ENCODE results near the gene MFGE8.

MFGE8 gene

GRCh38 chr15:88915354-88915753, 2.2 kb upstream of the MFGE8 start:
- no peak overlapping the region for H3K4me3 ChIP-seq (ENCODE audit: low read length)
- no peak overlapping the region for H3K9ac ChIP-seq (ENCODE audit: low read length)
- H3K9me3 ChIP-seq (ENCODE audit: control insufficient read depth, low read length), result no peaks in the 10 kb centered on the region
- DNase-seq (ENCODE audit: low read depth), result no peak
- H3K36me3 ChIP-seq (ENCODE audit: control insufficient read depth, insufficient read depth, low read length, severe bottlenecking), result no peaks in the 10 kb centered on the region
- H3K4me1 ChIP-seq (ENCODE audit: control insufficient read depth, insufficient read depth, low read length), result peaks cover 55% of the 10 kb centered on the region
- no peaks in the 10 kb centered on the region for H3K27me3 ChIP-seq (replicated peaks; ENCODE audit: control insufficient read depth, insufficient read depth, low read length)

DNA sequence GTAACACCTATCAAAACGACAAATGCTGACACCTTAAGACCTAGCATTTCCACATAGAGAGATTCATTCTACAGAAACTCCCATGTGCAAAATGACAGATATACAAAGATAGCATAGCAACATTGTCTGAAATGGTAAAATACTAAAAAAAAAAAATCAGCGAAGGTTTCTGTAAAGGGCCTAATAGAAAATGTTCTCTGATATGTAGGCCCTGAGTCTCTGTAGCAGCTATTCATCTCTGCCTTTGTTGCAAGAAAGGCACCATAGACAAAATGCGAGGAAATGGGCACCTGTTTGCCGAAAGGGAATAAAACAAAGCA, 631 bp upstream of the MFGE8 start:
- Histone ChIP-seq H3K4me3 (ENCODE audit: low read length) (peak overlapping the region; percentile 97), H3K27me3 (replicated peaks; ENCODE audit: control insufficient read depth, insufficient read depth, low read length) (no peaks in the 10 kb centered on the region)

GRCh38 chr15:88912500-88912921, 668 bp downstream of the MFGE8 start:
- DNase-seq (ENCODE audit: low read depth), result peak; percentile 76
- peak overlapping the region; percentile 97 for H3K4me3 ChIP-seq (ENCODE audit: low read length)
- H3K4me1 ChIP-seq (ENCODE audit: control insufficient read depth, insufficient read depth, low read length), result peaks cover 50% of the 10 kb centered on the region
- no peaks in the 10 kb centered on the region for H3K9me3 ChIP-seq (ENCODE audit: control insufficient read depth, low read length)
- H3K36me3 ChIP-seq (ENCODE audit: control insufficient read depth, insufficient read depth, low read length, severe bottlenecking), result peaks cover 24% of the 10 kb centered on the region
- H3K9ac ChIP-seq (ENCODE audit: low read length), result peak overlapping the region; percentile 100
- H3K27me3 ChIP-seq (replicated peaks; ENCODE audit: control insufficient read depth, insufficient read depth, low read length), result no peaks in the 10 kb centered on the region

More for the DNA sequence above, 631 bp upstream of the MFGE8 start:
- Histone ChIP-seq H3K36me3 (ENCODE audit: control insufficient read depth, insufficient read depth, low read length, severe bottlenecking) (peaks cover 13% of the 10 kb centered on the region), H3K9me3 (ENCODE audit: control insufficient read depth, low read length) (no peaks in the 10 kb centered on the region), H3K4me1 (ENCODE audit: control insufficient read depth, insufficient read depth, low read length) (peaks cover 60% of the 10 kb centered on the region), H3K9ac (ENCODE audit: low read length) (peak overlapping the region; percentile 100)
- no peak for DNase-seq (ENCODE audit: low read depth)

- no peaks in the 10 kb centered on the region for H3K27me3 ChIP-seq (replicated peaks; ENCODE audit: control insufficient read depth, insufficient read depth, low read length)
- H3K9ac ChIP-seq (ENCODE audit: low read length), result peak overlapping the region; percentile 100
- peak; percentile 66 for DNase-seq (ENCODE audit: low read depth)
- H3K9me3 ChIP-seq (ENCODE audit: control insufficient read depth, low read length), result no peaks in the 10 kb centered on the region
- H3K4me3 ChIP-seq (ENCODE audit: low read length), result peak overlapping the region; percentile 97
- H3K4me1 ChIP-seq (ENCODE audit: control insufficient read depth, insufficient read depth, low read length), result peaks cover 49% of the 10 kb centered on the region
- H3K36me3 ChIP-seq (ENCODE audit: control insufficient read depth, insufficient read depth, low read length, severe bottlenecking), result peaks cover 32% of the 10 kb centered on the region
These were observed 1.4 kb downstream of the MFGE8 start for GRCh38 chr15:88911766-88912118.

DNA sequence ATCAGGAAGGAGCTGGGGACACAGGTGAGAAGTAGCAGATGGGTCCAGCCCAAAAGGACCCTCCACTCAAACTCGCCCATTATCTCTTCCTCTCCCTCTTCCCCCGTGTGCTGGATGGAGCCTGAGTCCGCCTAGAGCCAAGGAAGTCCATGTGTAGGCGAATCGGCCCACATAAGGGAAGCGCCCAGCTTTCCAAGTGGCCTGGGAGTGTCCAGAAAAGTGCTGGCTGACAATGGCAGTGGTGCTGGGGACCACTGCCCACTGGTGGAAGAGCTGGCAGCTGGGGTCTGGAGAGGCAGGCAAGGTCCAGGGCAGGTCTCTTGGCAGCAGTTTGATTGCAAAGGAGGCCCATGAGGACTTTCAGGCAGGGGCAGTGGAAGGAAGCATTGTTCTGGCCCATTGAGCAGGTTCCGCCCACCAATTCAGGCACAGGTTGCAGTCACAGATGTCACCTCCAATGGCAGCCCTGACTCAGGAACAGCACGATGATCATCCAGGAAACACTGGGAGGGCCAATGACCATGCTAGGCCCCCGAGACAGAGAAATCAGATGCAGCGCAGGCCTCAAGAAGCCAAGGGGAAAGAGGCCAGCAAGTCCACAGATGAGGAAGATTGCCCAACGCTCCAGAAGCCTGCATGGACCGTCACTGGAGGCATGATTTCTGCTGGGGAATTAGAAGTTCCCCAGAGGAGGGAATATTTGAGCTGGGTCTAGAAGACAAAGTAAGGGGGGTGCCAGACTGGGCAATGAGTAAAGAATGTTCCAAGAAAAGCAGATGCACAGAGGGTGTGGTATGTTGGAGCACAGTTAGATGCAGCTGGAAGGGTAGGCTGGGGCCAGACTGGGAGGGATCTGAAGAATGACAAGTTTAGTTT, 3.0 kb downstream of the MFGE8 start:
- Histone ChIP-seq H3K4me3 (ENCODE audit: low read length) (peak overlapping the region; percentile 97), H3K36me3 (ENCODE audit: control insufficient read depth, insufficient read depth, low read length, severe bottlenecking) (peaks cover 47% of the 10 kb centered on the region), H3K27me3 (replicated peaks; ENCODE audit: control insufficient read depth, insufficient read depth, low read length) (no peaks in the 10 kb centered on the region), H3K9ac (ENCODE audit: low read length) (peak overlapping the region; percentile 100), H3K4me1 (ENCODE audit: control insufficient read depth, insufficient read depth, low read length) (peaks cover 53% of the 10 kb centered on the region), H3K9me3 (ENCODE audit: control insufficient read depth, low read length) (no peaks in the 10 kb centered on the region)
- peak; percentile 63 for DNase-seq (ENCODE audit: low read depth)

GRCh38 chr15:88908697-88909621, 4.2 kb downstream of the MFGE8 start:
- Histone ChIP-seq H3K27me3 (replicated peaks; ENCODE audit: control insufficient read depth, insufficient read depth, low read length) (no peaks in the 10 kb centered on the region), H3K36me3 (ENCODE audit: control insufficient read depth, insufficient read depth, low read length, severe bottlenecking) (peaks cover 57% of the 10 kb centered on the region), H3K4me1 (ENCODE audit: control insufficient read depth, insufficient read depth, low read length) (peaks cover 50% of the 10 kb centered on the region), H3K9me3 (ENCODE audit: control insufficient read depth, low read length) (no peaks in the 10 kb centered on the region), H3K4me3 (ENCODE audit: low read length) (peak overlapping the region; percentile 97), H3K9ac (ENCODE audit: low read length) (peak overlapping the region; percentile 61)
- DNase-seq (ENCODE audit: low read depth), result no peak

GRCh38 chr15:88908123-88908522, 5.1 kb downstream of the MFGE8 start:
- Histone ChIP-seq H3K27me3 (replicated peaks; ENCODE audit: control insufficient read depth, insufficient read depth, low read length) (no peaks in the 10 kb centered on the region), H3K9me3 (ENCODE audit: control insufficient read depth, low read length) (no peaks in the 10 kb centered on the region), H3K4me1 (ENCODE audit: control insufficient read depth, insufficient read depth, low read length) (peaks cover 44% of the 10 kb centered on the region), H3K4me3 (ENCODE audit: low read length) (no peak overlapping the region), H3K36me3 (ENCODE audit: control insufficient read depth, insufficient read depth, low read length, severe bottlenecking) (peaks cover 66% of the 10 kb centered on the region), H3K9ac (ENCODE audit: low read length) (peak overlapping the region; percentile 61)
- no peak for DNase-seq (ENCODE audit: low read depth)

DNA sequence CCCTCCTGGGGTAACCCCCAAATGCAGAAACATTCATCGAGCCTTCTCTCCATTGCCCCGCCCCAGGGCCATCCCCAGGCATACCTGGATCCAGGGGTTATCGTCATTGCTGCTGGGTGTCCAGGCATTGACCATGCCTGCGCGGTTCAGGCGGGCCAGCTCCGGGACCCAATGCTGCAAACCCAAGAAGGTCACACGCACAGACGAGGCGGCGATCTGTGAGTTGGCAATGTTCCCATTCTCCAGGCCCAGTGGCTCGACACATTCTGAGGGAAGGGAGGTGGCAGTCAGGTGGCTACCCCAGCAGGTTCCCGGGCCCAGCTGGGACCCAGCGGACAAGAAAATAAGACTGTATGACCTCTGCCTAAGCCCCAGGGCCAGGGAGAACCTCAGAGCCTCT, 6.1 kb downstream of the MFGE8 start:
- Histone ChIP-seq H3K36me3 (ENCODE audit: control insufficient read depth, insufficient read depth, low read length, severe bottlenecking) (peaks cover 76% of the 10 kb centered on the region), H3K4me1 (ENCODE audit: control insufficient read depth, insufficient read depth, low read length) (peaks cover 43% of the 10 kb centered on the region), H3K9ac (ENCODE audit: low read length) (no peak overlapping the region), H3K9me3 (ENCODE audit: control insufficient read depth, low read length) (no peaks in the 10 kb centered on the region), H3K4me3 (ENCODE audit: low read length) (no peak overlapping the region), H3K27me3 (replicated peaks; ENCODE audit: control insufficient read depth, insufficient read depth, low read length) (no peaks in the 10 kb centered on the region)
- DNase-seq (ENCODE audit: low read depth), result no peak

DNA sequence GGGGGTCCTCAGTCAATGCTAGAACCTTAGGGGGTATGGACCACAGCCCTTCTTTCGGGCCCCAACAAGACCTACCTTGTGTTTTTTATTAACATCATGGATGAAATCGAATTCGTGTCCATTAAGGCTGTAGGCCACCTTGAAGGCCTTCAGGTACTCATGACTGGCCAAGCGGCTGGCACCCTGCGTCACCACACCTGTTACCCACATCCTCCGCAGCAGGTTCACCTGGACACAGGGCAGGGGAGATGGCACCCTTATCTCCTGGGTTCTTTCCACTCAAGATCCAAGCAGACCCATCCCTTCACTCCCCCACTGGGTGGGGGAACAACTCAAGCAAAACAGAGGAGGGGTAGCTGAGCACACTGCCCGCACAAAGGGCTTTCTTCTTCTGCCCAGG, 6.6 kb downstream of the MFGE8 start:
- Histone ChIP-seq H3K27me3 (replicated peaks; ENCODE audit: control insufficient read depth, insufficient read depth, low read length) (no peaks in the 10 kb centered on the region), H3K9me3 (ENCODE audit: control insufficient read depth, low read length) (no peaks in the 10 kb centered on the region), H3K4me1 (ENCODE audit: control insufficient read depth, insufficient read depth, low read length) (peaks cover 39% of the 10 kb centered on the region)

DNA sequence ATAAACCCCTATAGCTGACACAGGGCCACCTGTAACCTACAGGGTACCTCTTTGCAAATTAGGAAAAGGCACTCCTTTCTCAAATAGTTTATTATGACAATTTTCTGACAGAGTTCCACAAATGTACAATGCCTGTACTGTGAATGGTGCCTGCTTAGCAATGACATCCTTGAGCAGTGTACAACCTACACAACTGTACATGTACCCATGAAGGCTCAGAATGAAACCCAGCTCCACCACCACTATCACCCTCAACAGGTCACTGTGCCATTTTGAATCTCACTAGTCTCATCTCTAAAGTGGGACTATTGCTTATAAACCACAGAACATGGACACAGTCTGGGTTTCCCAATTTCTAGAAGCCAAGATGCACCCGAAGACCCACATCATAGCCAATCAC, 7.0 kb downstream of the MFGE8 start:
- Histone ChIP-seq H3K36me3 (ENCODE audit: control insufficient read depth, insufficient read depth, low read length, severe bottlenecking) (peaks cover 86% of the 10 kb centered on the region), H3K4me3 (ENCODE audit: low read length) (no peak overlapping the region), H3K27me3 (replicated peaks; ENCODE audit: control insufficient read depth, insufficient read depth, low read length) (no peaks in the 10 kb centered on the region), H3K9ac (ENCODE audit: low read length) (peak overlapping the region; percentile 65), H3K4me1 (ENCODE audit: control insufficient read depth, insufficient read depth, low read length) (peaks cover 41% of the 10 kb centered on the region), H3K9me3 (ENCODE audit: control insufficient read depth, low read length) (no peaks in the 10 kb centered on the region)
- DNase-seq (ENCODE audit: low read depth), result no peak

More for the DNA sequence above, 6.6 kb downstream of the MFGE8 start:
- no peak overlapping the region for H3K4me3 ChIP-seq (ENCODE audit: low read length)
- no peak for DNase-seq (ENCODE audit: low read depth)
- H3K36me3 ChIP-seq (ENCODE audit: control insufficient read depth, insufficient read depth, low read length, severe bottlenecking), result peaks cover 82% of the 10 kb centered on the region
- no peak overlapping the region for H3K9ac ChIP-seq (ENCODE audit: low read length)

DNA sequence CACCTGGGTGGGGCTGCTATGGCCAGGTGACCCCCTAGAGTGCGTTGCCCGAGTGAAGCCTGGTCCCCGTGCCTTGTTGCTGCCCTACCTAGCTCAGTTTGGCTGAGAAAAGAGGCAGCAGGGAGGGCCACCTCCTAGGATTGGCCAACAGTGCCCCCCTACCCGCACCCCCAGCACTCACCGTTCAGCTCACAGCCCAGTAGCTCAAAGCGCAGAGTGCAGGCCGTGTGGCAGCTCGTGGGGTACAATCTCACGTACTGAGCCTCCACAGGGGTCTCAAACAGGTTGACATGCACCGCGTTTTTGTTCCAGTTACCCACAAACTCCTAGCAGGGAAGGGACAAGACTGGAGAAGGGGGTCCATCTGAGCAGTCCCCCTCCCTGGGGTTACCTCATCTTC, 7.6 kb downstream of the MFGE8 start:
- Histone ChIP-seq H3K27me3 (replicated peaks; ENCODE audit: control insufficient read depth, insufficient read depth, low read length) (no peaks in the 10 kb centered on the region), H3K9me3 (ENCODE audit: control insufficient read depth, low read length) (no peaks in the 10 kb centered on the region), H3K36me3 (ENCODE audit: control insufficient read depth, insufficient read depth, low read length, severe bottlenecking) (peaks cover 90% of the 10 kb centered on the region), H3K9ac (ENCODE audit: low read length) (peak overlapping the region; percentile 65), H3K4me1 (ENCODE audit: control insufficient read depth, insufficient read depth, low read length) (peaks cover 40% of the 10 kb centered on the region), H3K4me3 (ENCODE audit: low read length) (no peak overlapping the region)
- no peak for DNase-seq (ENCODE audit: low read depth)
